Frontal cortex (tissue), 4 donors: ENCODE data around the gene AP1M1. TPM values are rescaled to one million over a fixed set of nuclear protein-coding genes. Genes with fewer than 3 reads are reported as not detected.
"Not testable (repeated sequence)": the region's sequence is repeated elsewhere in the genome, so short reads cannot be mapped to it uniquely, and the experiment has no call there.

Experiments
- DNase-seq, 2 donors: peaks; one replicate each; pipeline ENCODE4 v3.0.0; 2012; ENCODE audit warnings: low spot score in 2 of 2
- FAIRE-seq: peaks from 2 replicates; lab custom pipeline; 2012; peaks lifted over from hg19 to GRCh38; lab: Jason Lieb, UNC
- small RNA-seq: library from RNA; depleted of rRNA; stranded (forward); fragments of <200 nt; gene quantifications from one replicate; pipeline ENCODE3, GENCODE V24; 2014
- total RNA-seq: library from RNA; depleted of rRNA; stranded (reverse); fragments of >200 nt; gene quantifications from one replicate; pipeline ENCODE4 v1.2.3, GENCODE V29; 2014
- donor health status: control.
- donor health status: control.
- donor health status: control.

Gene AP1M1
- total RNA-seq, 1 donor from 2014 or later, result 28.1 TPM

GRCh38 chr19:16284505-16284904, 86.8 kb downstream of the AP1M1 start:
- no peak for FAIRE-seq
- DNase-seq, result no peak

- not testable (repeated sequence) for FAIRE-seq, DNase-seq
Measured at GRCh38 chr19:16285079-16285478, 87.4 kb downstream of the AP1M1 start.

- no peak for FAIRE-seq
- no peak for DNase-seq
Measured at GRCh38 chr19:16285769-16286498, 88.2 kb downstream of the AP1M1 start.

- no peak for FAIRE-seq
- no peak for DNase-seq
Measured at GRCh38 chr19:16288544-16288943, 90.8 kb downstream of the AP1M1 start.

- no peak for FAIRE-seq
Measured at GRCh38 chr19:16289594-16289993, 91.9 kb downstream of the AP1M1 start.

GRCh38 chr19:16290692-16291091, 93.0 kb downstream of the AP1M1 start:
- FAIRE-seq (no peak), DNase-seq (no peak)

More at GRCh38 chr19:16289594-16289993, 91.9 kb downstream of the AP1M1 start:
- no peak for DNase-seq

- FAIRE-seq, result no peak
Measured at GRCh38 chr19:16293118-16294091, 95.7 kb downstream of the AP1M1 start.

GRCh38 chr19:16295057-16295456, 97.3 kb downstream of the AP1M1 start:
- no peak for DNase-seq
- FAIRE-seq, result no peak

More at GRCh38 chr19:16293118-16294091, 95.7 kb downstream of the AP1M1 start:
- no peak for DNase-seq

Small RNAs within 50 kb of the gene (small RNA-seq; reads per million reads assigned to genes)
- gene RF00017, result not detected

Other genes starting within 250 kb of the AP1M1 start
- not detected for gene OR10H4, start 248.9 kb upstream of the AP1M1 start, total RNA-seq
- gene TPM4, start 121.4 kb upstream of the AP1M1 start, total RNA-seq, result 86.0 TPM
- gene RAB8A, start 86.0 kb upstream of the AP1M1 start, total RNA-seq, result 45.2 TPM
- gene HSH2D, start 54.2 kb upstream of the AP1M1 start, total RNA-seq, result under 0.01 TPM
- gene CIB3, start 24.4 kb upstream of the AP1M1 start, total RNA-seq, result not detected
- 122 TPM for gene FAM32A, start 12.5 kb upstream of the AP1M1 start, total RNA-seq
- 2.4 TPM for gene KLF2, start 126.9 kb downstream of the AP1M1 start, total RNA-seq